Measurements from ENCODE around the gene COMMD3.
"Not testable (repeated sequence)": the region's sequence is repeated elsewhere in the genome, so short reads cannot be mapped to it uniquely, and the experiment has no call there.

Gene COMMD3

DNA sequence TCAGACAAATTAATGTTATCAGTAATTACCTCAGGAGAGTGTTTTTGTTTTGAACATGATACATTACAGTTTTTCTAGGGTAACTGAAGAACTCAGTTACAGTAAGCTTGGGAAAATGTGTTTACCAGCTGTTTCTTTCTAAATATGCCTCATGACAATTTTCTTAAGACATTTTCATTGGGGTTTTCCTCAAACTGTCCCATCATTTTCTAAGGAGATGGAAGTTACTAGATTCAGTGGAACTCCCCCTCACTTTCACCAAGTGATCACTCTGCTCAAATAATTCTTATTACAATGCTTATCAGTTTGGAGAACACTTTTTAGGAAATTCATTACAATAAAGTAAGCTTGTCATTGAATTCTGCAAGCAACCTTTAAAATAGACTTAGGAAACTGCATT, 22.7 kb downstream of the COMMD3 start:
- no peak for DNase-seq (ENCODE audit: low spot score)

DNA sequence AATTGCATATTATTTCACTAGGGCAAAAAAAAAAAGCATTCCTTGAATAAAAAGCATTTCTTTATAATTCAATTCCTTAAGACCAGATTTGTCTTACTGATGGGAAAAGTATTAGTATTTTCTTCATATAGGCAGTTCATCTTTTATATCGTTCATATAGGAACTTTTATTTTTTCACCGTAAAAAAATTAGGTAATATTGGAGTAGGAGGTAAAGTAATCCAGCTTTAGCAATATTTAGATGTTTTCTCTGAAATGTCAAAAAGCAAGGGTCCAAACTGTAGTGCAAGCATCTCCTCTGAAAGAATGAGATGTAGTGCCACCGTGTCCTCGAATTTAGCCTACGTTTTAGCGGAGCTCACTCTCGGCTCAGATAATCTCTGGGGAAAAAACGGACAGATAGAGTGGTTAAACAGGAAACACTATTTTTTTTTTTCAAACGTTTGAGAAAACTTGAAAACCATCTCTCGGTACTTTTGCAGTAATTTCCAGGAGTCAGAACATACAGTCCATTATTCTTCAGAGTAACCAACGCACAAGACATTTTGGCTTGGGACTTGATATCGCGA, 23.7 kb downstream of the COMMD3 start:
- DNase-seq (ENCODE audit: low spot score), result no peak

DNA sequence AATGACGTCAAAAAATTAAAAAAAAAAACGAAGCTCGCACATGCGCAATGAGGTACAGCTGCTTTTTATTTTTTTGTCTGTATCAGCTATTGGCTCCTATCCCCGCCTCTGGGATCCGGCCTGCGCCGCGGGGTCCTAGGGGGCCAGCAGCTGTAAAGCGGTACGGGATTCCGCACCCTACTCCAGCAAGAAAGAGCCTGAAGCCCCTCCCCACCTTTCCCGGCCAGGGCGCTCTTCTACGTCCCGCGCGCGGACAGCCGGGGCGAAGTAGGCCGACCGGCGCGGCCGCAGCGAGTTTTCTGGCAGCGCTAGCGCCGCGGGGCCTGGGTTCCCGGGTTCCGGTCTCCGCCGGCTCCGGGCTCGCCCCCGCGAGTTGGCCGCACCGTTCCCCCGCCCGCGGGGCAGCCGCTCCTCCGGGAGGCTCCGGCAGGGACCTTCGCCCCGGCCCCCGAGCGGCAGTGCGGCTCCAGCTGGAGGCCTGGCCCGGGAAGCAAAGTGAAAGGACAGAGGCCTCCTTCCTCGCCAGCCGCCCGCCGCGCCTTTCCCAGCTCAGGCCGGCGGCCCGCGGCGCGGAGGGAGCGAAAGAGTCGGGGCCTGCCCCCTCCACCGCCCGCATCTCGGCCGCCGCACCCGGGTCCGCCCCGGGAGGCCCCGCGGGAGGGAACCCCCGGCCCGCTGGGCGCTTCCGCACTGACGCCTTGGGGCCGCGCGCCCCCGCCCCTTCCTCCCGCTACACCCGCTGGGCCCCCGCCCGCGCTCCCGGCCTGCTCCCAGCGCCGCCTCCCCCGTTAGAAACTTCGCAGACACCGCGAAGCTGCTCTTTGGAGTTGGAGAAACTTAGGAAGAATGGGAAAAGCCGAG, 24.4 kb downstream of the COMMD3 start:
- peak; percentile 66 for DNase-seq (ENCODE audit: low spot score)

DNA sequence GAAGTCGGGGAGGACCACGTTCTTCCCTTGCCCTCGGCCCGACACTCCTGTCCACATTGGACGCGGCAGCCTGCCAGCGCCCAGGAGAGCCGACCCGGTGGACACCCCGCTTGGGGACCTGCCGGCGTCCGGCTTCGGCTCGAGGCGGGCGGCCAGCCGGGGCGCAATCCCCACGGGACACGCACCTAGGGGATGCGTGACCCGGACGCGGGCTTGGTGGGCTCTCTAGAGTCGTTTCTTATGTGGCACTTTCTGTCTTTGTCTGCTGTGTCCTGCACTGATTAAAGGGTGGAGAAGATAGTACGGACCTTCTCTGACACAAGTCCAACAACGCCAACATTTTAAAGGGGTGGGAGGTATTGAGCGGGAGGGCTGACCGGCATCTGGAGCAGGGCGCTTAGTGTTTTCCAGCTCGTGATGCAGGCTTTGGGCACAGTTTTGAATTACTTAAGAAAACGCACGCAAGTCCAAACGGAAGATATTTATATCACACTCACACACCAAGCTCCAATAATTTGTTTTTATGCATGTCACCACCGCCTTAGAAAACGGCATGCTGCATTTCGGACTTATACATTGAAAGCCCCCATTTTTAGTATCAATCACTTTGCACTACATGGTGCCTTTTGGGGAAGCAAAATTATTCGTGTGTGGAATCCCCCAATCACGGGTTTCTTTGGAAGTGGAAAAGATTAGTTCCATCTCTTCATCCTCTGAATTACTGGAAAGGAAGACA, 25.2 kb downstream of the COMMD3 start:
- DNase-seq (ENCODE audit: low spot score), result no peak

DNA sequence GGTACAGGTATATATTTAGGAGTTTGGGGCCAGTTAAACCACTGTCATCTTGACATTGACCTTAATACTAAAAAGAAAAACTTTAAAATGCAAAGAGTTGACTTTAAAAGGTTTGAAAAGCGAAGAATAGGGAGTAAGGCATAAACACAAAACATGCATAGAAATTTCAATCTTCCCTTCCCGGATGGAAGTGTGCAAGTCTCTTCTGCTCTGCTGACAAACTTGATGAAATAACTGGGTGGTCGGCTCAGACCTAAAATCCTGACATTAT, 25.7 kb downstream of the COMMD3 start:
- no peak for DNase-seq (ENCODE audit: low spot score)

DNA sequence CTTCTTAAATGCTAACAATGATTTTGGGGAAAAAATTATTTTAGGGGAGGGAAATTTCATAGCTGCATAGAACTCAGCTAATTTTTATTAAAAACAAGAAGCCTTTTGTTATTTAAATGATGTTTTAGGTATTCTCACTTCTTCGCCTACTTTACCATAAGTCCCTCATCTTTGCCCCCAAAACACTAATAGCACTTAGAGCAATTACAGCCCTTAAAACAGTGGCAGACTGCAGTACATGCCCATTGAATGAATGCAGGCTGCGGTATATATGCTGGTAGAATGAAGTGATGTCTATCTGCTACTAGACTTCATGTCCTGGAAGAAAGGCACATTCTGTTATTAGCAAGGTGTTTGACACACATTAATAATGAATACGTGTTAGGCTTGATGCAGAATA, 26.2 kb downstream of the COMMD3 start:
- DNase-seq (ENCODE audit: low spot score), result peak; percentile 39

DNA sequence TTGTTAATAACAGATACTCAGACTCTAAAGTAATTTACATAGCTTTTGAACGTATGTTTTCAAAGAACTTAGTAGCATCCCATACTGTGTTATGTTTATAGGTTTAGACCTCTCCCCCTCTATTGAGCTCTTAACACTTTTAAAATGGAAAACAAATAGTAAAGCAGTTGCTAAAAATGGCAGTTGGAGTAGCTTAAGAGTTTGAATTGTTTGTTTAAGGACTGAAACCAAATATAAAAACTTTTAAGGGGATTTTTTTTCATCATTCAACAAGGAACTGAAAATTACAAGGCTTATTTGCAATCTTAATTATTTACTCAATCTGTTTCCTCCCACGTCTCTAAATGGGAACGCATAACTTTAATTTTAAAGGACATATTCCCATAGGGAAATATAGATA, 27.5 kb downstream of the COMMD3 start:
- no peak for DNase-seq (ENCODE audit: low spot score)

DNA sequence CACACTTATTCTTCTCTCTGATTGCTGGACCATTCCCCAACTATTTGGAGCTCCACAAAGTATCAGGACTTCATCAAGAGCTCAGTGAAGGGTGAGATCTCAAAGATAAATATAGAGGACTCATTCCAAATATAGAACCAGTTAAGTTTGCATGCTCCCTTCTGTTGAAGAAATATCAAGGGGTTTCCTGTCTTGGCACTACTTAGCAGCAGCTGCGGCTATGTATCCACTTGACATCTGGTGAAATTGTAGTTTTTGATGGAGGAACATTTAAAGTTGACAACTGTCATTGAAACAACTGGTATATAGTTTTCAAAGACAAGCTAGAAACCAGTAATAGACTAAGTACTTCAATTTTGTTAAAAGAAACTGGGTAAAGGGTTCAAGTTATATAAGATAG, 28.1 kb downstream of the COMMD3 start:
- peak; percentile 70 for DNase-seq (ENCODE audit: low spot score)

DNA sequence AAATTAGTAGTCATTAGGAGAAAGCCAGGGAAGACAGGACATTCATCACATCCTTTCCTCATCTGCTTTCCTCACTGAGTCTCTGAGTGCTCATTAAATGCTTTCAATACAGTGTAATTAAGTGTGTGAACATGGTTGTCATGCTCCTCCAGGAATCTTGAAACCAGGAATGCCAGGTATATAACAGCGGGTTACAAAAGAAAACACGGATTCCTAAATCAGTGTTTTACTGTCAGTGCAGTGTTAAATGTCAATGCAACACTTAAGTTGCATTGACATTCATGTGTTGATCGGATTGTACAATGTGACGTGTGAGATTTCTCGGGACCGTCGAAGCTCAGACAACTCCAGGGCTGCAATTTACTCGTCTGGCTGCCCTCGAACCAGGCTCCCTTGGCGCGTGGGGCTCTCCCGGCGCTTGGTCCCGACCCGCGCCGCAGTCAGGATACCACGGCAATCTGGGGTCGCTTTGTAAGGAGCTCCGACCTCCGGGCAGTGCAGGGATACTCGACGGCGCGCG, 28.7 kb downstream of the COMMD3 start:
- peak; percentile 85 for DNase-seq (ENCODE audit: low spot score)

DNA sequence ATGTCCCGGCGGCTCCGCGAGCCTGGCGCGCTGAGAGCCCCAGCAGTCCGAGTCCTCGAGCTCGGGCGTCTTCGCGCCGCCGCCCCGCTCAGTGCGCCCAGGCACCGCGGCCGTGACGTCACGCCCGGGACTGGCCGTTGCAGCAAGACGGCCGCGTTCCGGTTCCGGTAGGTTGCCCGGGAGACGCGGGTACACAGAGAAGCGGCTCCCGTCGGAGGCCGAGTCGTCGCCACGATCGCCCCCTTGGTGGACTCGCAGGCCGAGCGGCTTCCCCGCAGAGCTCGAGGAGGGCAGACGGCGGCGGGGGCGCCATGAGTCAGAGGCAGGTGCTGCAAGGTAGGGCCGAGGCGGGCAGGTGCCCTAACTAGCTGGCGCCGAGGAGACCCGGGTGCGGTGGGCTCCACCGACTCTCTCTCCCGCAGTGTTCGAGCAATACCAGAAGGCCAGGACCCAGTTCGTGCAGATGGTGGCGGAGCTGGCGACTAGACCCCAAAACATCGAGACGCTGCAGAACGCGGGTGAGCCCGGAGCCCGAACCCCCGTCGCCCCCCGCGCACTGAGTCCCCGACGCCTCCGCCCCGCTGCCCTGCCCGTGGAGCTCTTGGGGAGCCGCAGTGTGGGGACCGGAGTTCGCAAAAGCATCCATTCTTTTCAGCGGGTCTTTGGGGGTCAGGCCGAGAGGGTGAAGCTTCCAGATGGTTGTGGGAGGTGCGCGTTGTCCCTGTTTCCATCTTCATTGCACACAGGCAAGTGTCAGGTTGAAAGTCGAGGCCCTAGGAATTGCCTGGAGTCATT, 29.3 kb downstream of the COMMD3 start, which contains the start of gene SPAG6:
SPAG6 (plus strand) TSS at position 196 of the 795 bp plus-strand sequence; CDS start at position 312, 116 bp downstream.
- DNase-seq (ENCODE audit: low spot score), result no peak

DNA sequence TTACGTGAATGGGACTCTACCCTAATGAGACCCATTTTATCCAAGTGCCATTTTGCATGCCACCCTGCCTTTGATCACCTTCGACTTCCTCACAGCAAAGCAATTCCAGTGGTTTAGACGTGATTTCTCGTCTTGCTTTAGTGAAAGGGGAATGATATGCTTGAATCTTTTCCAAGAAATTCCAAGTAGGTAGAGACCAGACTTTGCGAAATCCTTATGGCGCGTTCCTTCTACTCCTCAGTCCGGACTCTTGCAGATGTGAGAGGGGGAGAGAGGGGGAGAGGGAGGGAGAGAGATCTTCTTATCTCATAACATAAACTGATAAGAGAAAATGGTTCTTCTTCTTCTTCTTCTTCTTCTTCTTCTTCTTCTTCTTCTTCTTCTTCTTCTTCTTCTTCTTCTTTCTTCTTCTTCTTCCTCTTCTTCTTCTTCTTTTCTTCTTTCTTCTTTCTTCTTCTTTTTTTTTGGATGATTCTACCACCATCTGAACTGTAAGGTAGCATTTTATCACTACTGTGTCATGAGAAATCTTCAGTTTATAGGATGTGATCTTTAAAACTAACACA, 30.0 kb downstream of the COMMD3 start:
- DNase-seq (ENCODE audit: low spot score), result no peak

DNA sequence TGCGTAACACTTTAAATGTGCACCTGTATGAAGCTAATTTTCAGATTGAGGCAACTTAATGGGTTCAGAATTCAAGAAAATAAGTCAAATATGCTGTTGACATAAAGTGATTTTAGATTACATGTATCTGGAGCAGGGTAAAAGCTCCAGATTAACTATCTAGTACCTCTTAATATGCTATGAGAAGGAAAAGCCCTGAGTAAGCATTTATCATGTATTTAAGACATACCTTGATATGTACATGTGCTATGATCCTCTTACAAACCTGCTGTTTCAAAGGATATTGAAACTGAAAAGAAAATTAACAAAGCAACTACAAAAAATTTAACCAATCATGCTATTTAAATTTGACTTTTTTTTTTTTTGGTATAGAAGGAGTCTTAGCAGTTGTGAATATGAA, 33.6 kb downstream of the COMMD3 start:
- no peak for DNase-seq (ENCODE audit: low spot score)

DNA sequence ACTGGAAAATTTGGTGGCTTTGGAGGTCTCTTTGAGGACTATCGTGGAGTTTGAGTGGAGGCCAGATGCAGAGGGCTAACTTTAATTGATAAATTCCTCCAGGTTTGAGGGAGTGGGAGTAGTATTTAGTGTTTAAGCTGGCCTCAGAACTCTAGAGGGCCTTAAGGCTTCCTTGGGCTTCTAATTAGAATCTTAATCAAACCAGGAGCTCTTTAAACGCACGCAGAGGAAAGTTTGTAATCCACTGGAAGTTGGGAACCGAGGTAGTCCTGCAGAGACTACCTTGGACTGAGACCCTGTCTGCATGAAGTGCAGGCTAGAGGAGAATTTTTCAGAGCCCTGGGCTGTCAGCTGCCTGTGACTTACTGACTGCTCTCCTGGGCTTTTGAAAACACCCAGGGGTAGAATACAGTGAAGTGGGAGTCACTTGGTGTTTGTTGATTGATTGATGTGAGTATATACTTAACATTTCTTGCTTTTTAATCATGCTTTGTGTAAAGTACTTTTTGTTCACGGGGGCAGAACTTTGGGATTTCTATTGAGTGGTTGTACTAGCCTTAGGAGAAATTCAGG, 35.0 kb downstream of the COMMD3 start:
- peak; percentile 91 for DNase-seq (ENCODE audit: low spot score)

DNA sequence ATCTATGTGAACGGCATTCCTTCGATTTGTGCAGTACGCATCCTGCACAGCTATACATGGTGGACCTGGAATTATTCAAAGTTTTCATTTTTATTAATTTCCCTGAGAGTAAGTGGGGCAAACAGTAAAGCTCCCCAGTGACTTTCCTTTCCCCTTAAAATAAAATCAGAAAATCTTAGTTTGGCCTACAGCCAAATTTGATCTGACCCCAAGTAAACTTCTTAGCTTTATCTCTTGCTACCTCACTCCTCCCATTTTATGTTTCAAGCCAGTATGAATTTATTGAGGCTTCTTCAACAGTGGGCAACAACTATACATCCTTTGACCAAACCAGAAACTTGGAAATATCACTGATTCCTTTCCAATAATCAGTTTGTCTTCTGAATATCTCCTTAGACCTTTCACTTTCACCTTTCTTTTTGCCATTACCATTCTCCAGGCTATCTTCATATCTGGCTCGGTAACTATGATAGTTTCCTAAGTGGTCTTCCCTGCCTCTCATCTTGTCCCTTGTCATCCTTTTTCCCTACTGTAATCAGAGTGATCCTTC, 40.2 kb downstream of the COMMD3 start:
- no peak for DNase-seq (ENCODE audit: low spot score)

DNA sequence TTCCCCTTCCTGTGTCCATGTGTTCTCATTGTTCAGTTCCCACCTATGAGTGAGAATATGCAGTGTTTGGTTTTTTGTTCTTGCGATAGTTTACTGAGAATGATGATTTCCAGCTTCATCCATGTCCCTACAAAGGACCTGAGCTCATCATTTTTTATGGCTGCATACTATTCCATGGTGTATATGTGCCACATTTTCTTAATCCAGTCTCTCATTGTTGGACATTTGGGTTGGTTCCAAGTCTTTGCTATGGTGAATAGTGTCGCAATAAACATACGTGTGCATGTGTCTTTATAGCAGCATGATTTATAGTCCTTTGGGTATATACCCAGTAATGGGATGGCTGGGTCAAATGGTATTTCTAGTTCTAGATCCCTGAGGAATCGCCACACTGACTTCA, 41.6 kb downstream of the COMMD3 start:
- DNase-seq (ENCODE audit: low spot score), result not testable (repeated sequence)

DNA sequence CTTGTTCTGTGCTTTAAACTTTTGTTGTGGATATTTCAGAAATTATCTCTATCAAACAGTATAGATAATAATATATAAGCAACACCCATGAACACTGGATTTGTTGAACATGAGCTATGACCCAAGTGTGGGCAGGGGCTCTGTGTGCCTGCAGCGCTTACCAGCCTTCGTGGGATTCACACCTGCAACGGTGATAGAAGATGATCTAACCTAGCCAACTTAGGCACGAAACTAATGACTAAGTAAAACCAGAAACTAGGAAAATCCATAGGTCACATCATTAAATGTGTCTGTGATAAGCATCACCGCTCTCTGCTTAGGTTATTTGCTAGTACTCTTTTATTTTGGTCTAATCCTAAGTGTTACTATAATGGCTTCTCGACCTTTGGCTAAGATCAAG, 47.1 kb downstream of the COMMD3 start:
- no peak for DNase-seq (ENCODE audit: low spot score)

DNA sequence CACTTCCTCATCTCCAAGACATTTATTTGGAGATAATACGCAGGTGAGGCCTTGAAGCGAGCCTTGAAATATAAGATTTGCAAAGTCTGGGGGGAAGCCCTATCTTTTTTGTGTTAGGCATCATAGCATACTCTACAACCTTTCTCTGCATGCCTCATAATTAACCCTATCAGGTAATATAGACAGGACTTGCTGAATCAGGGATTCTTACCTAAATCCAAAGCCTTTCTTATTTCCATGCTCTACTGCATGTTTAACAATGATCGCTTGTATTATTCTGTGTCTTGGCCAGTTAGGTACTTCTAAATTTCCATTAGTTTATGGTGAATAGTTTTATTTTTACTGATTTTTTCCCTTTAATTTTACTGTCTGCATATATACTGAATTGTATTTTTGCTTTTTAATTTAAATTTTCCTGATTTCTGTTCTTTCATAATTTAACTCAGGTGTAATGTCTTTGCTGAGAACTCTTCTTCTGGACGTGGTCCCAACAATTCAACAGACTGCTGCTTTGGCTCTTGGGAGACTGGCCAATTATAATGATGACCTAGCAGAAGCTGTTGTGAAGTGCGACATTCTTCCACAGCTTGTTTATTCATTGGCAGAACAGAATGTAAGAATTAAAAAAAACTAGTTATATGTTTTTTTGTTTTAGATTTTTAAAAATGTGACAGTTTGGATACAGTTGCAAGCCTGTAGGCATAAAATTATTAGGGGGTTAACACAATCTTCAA, 48.4 kb downstream of the COMMD3 start:
- DNase-seq (ENCODE audit: low spot score), result no peak

DNA sequence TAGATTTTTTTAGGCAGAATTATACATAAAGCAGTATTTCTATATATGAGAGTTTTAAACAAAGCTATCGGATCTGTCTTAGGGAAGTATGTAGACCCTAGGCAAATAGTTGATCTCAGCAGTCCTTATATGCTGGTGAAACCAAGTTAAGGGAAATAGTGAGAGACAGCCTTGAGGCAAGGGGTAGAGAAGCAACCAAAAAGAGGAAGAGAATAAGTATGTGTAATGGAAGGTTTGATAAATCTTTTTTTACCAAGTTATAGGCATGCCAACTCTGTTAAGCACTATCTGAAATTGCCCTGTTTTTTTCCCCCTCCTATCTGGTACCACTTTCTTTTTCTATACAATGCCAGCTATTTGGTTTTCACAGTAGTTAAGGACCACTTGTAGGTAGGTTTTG, 49.0 kb downstream of the COMMD3 start:
- no peak for DNase-seq (ENCODE audit: low spot score)

DNA sequence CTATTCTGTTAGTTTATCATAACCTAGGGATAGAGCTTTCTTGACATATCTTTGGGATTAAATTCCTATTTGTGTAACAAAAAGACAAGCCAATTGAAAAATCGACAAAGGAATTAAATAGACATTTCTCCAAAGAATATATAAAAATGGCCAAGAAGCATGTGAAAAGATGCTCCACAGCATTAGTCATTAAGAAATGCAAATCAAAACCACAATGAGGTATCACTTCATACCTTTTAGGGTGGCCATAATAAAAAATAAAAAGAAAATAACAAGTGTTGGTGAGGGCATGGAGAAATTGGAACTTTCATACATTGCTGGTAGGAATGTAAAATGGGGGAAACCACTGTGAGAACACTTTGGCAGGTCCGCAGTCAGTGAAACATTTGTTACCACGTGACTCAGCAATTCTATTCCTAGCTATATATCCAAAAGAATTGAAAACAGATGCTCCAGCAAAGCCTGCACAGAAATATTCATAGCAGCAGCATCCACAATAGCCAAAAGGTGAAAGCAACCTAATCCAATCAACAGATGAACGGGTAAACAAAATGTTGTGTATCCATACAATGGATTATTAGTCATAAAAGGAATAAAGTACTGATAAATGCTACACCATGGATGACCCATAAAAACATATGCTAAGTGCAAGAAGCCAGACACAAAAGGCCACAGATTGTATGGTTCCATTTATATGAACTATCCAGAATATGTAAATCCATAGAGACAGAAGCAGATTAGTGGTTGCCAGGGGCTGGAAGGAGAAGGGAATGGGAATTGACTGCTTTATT, 49.7 kb downstream of the COMMD3 start:
- DNase-seq (ENCODE audit: low spot score), result no peak

DNA sequence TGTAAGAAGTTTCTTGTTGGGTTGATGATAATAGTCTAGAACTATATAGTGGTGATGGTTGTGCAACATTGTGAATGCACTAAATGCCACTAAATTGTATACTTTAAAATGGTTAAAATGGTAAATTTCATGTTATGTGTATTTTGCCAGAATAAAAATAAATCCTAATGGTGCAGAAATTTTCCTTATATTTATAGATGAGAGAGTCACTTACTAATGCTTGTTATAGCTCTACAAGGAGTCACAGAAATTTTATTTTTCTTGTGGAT, 50.2 kb downstream of the COMMD3 start:
- no peak for DNase-seq (ENCODE audit: low spot score)
